Measurements from ENCODE around the gene CA10. TPM values are rescaled to one million over a fixed set of nuclear protein-coding genes. Genes with fewer than 3 reads are reported as not detected.

Gene CA10
- total RNA-seq = 5.0 TPM

DNA sequence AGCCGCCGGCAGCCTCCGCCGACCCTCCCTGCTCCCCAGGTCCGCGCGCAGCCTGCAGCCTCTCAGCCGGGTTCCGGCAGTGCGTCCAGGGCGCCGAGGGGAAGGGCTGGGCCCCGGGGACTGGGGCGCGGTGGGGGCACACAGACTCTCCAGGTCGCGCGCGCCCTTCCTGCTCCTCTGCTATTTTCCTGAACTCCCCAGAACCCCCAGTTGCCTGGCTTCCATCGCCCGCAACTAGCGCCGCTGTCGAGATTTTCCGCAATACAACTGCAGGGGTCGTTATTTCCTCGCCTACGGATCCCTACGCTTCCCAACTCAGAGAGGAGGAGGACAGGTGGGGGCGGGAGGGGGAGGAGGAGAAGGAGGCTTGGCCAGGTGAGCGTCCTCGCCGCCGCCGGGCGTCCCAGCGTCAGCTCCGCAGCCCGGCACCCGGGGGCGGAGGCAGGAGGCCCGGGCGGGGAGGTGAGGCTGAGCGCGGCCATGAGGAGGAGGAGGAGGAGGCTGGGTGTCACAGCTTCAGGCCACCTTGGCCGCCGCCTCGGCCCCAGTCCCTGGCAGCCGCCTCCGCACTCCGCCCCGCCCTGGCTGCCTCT, at the start of gene CA10:
CA10 (minus strand) TSS at position 265 of the 593 bp plus-strand sequence.
- DNase-seq = no peak

DNA sequence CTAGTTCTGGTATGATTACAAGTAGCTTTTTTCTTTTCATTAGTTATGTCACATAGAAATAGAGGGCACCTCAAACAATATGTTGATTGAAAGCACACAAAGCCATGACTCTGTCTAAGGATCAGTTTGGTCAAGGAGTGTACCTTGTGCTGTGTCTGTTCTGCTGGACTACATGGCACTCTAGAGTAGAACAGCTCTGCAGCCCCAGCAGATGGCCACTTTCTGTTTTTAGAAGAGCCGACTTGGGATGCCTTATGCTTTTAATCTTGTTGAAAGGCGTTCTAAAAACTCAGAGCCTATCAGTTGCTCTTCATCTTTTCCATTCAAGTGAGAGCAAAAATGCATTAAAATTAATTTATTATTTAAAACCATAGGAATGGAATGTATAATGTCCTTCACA, 49.3 kb upstream of the CA10 start:
- DNase-seq = peak; percentile 2

- DNase-seq = no peak
Observed at GRCh38 chr17:52202520-52203080, 44.1 kb upstream of the CA10 start.

- DNase-seq = no peak
Observed at GRCh38 chr17:52201767-52202519, 43.4 kb upstream of the CA10 start.

DNA sequence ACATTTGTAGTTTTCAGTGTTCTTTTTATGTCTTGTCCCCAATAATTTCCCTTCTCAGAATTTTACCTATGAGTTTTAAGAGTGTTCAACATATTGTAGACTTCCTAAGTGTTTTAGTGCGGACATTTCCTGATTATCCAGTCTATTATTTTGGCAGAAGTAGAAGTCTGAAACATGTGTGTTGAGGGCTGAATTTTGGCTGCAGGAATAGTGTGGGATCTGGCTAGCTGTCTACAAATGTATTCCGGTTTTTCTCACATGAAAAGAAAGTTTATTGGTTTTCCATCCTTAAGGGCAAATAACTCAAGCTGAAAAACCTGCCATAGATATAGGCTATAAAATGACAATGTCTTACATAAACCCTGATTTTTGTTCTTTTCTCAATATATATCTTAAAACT, 33.0 kb upstream of the CA10 start:
- no peak for DNase-seq

- DNase-seq = no peak
Observed at GRCh38 chr17:52181782-52182181, 23.3 kb upstream of the CA10 start.

DNA sequence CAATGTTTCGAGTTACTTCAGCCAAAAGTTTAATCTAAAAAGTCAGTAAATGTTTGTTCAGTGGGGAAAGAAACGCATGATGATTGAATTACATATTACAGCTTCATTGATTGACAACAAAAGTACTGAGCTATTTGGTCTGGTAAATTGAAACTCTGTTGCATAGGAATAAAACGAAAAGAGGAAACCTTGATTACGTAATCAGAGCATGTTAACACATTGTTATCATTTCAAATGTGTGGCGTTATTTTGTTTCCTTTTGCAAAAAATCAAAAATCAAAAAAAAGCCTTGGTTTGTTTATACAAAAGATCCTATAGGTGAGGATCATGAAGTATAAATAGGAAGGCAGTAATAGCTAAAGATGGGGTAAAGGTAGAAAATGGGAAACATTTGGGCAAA, 19.5 kb upstream of the CA10 start:
- DNase-seq = no peak

DNA sequence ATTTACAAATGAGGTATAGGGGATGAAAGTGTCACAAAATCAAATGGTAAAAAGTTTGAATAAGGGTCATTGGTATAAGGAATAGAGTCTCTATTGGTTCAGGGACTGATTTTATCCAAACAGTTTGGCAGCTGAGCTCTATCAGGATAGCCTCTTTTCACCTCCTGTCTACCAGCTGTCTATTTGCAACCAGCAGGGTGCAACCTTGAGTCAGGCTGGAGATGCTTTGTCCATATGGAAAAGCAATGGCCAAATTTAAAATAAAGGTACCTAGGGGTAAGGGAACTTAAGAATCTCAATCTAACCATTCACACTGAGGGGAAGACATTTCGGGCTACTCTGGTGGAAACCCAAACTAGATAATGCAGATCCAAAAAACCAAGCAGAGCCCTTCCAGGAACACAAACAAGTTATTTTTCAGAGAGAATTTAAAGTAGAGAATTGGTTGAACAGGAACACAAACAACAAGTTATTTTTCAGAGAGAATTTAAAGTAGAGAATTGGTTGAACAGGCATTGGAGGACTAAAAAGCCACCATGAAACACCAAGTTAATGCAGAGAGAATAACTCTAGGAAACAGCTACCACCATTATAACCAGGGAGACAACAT, 12.6 kb upstream of the CA10 start:
- DNase-seq = no peak

- no peak for DNase-seq
Observed at GRCh38 chr17:52160136-52160567, 1.6 kb upstream of the CA10 start.

GRCh38 chr17:52159246-52160135, 977 bp upstream of the CA10 start:
- DNase-seq = no peak

DNA sequence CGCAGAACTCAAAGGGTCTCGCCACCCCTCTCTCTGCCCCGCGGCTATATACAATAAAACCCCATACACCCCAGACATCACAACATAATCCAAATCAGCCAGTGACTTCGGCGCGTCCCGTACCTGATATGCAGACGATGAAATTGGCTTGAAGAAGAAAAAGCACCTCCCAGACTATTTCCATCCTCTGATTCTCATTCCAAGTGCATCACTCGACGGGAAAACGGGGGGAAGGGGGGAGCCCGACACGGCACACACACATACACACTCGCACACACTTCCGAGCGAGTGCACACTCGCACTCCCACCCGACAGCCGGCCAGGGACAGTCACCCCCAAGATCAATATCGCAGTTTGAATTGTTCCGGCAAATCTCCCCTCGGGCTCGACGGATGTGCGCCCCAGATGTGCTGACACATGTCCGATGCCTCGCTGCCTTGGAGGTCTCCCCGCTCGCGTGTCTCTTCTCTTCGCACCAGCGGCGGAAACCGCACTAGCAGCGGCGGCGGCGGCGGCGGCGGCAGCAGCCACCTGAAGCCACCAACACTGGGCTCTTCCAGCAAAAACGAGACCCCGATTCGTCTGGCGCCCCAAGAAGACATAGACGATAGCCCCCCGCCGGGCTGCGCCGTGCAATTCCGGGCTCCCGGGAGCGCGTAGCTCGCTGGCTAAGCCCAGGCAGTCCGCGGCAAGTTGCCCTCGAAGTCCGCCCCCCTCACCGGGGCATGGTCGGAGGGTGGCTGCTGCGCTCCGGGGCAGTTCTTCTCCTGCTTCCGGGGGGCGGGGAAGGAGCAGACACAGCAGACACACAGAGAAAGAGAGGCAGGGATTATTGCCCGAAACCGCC, 688 bp downstream of the CA10 start:
- DNase-seq = no peak

DNA sequence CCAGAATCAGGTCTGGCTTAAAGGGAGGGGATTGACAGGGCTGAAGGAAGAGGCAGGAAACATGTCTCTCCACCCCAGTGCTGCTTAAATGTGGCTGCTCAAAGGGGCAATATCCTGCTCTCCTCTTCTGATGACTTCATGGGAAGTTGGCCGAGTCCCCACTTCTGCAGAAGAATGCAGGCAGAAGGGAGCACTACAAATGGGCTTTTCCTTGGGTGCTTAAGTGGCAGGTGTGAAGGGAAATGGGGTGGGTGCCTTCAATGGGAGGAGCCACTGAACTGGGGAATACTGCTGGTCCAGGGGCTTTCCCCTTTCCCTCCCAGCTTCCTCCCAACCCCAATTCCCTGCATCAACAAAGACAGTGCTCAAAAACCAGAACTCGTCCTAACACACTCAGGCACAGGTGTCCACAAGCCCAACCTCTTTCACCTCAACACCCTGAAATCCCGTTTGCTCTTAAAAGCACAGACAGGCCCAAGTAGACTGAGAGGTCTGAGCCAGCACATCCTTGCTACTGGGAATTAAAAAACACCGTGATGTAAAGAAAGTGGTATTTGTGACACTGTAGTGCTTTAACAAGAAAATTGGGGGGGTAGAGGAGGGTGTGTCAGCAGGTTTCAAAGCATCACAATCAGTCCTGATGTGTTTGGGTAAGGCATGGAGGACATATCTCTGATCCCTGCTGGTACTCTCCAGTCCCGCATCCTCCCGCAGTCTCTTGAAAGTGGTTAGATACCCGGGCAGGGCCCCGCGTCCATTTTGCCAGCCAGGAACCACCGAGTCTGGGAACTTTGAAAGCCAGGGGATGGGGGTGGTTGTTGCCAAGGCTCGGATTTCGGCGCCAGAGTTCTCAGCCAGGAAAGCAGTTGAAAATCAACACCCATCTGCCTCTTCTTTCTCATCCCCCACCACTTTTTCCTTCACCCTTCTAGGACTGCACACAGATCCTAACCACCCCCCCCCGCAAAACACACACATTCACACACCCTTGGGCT, 1.6 kb downstream of the CA10 start:
- DNase-seq = no peak

GRCh38 chr17:52155301-52155700, 3.2 kb downstream of the CA10 start:
- no peak for DNase-seq

GRCh38 chr17:52154466-52154865, 4.0 kb downstream of the CA10 start:
- no peak for DNase-seq

GRCh38 chr17:52150935-52151334, 7.6 kb downstream of the CA10 start:
- DNase-seq = no peak

GRCh38 chr17:52149626-52150025, 8.9 kb downstream of the CA10 start:
- DNase-seq = no peak

DNA sequence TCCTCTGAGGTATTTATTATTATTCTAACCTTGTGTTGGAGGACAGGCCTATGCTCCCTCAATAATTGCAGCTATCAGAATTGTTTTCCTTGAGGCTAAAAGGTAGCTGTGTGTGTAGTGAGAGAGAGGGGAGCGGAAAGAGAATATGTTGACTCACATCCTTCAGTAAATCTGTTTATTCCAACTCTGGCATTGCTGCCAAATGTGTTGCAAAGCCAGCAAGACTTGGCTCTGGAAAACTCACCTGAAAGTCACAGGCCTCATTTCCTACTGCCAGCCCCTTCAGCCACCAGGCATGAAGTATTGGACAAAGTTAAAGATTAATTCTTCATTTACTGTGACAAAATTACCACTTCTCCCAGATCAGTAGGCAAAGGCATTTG, 9.6 kb downstream of the CA10 start:
- no peak for DNase-seq

DNA sequence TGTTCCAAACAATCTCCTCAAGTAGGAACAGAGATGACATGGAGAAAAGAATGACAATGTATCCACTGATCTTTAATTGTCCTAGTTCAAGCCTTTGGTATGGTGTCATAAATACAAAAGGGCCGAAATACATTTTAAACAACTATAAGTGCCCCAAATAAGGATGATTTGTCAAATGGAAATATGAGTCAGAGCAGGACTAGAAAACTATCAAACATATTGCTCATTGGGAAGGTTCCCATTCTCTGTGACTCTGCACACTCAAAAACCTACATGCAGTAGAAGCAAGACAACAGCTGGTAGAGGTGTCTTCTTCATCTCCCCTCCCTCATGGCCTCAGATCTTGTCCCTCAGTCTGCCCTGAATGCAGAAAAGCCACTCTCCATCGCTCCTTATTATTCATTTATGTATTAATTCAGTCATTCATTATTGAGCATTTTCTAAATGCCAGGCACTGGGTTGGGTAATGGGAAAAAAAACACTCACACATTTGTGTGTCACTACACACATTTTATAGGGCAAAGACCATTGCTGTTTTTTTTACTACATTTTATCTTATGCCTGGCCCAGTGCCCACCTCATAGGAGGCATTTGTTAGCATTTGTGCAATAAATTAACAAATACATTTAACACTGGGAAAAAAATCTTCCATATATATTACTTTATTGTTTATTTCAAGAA, 10.1 kb downstream of the CA10 start:
- DNase-seq = no peak

- no peak for DNase-seq
Observed at GRCh38 chr17:52147872-52148271, 10.6 kb downstream of the CA10 start.

DNA sequence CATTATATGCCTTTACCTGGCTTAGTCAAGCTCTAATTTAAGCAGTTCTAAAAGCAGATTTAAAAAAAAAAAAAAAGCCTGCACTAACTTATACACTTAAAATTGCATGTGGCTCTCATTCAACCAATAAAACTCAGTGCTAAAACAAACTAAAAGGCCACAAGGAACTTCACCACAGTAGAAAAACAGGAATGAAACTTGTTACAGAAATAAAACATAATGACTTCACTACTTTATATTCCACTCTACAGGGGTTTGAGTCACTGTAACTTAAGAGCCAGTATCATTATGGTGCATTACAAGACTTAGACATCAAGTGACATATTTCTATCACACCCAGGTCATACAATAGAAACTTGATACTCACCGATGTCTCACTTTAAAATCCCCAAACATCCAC, 11.1 kb downstream of the CA10 start:
- DNase-seq = no peak

Data from occipital lobe (tissue), 2 donors.